Tibial nerve (tissue), 4 donors: ENCODE results near the gene AOC2. TPM values are rescaled to one million over a fixed set of nuclear protein-coding genes. Genes with fewer than 3 reads are reported as not detected.
A peak's percentile ranks its signal among the peaks of the same experiment; 100 is the strongest.
"Not testable (repeated sequence)": the region's sequence is repeated elsewhere in the genome, so short reads cannot be mapped to it uniquely, and the experiment has no call there.

Experiments used
- DNase-seq, 2 donors: peaks; one replicate each; pipeline ENCODE4 v3.0.0-alpha.2; 2019; ENCODE audit warnings: low spot score in 2 of 2
- H3K27ac ChIP-seq, 4 donors: fragments of 200-600 bp; sonication (generic) in 3 of 4; one replicate each; pipeline ENCODE4 v1.5.1; 2017 to 2019; ENCODE audit warnings: mild to moderate bottlenecking in 1 of 4
- H3K27me3 ChIP-seq, 2 donors: fragments of 200-600 bp; sonication (generic) in 1 of 2; one replicate each; pipeline versions ENCODE4 v1.5.1 to v1.6.0; 2017 to 2019
- H3K36me3 ChIP-seq, 3 donors: fragments of 200-600 bp; sonication (generic); one replicate each; pipeline ENCODE4 v1.5.1; 2018 to 2019
- H3K4me1 ChIP-seq, 4 donors: fragments of 200-600 bp; sonication (generic) in 3 of 4; one replicate each; pipeline ENCODE4 v1.5.1; 2017 to 2019
- H3K4me3 ChIP-seq, 4 donors: fragments of 200-600 bp; sonication (generic) in 3 of 4; one replicate each; pipeline ENCODE4 v1.5.1; 2017 to 2019; ENCODE audit warnings: mild to moderate bottlenecking in 1 of 4, moderate library complexity in 1 of 4
- H3K9me3 ChIP-seq, 4 donors: fragments of 200-600 bp; sonication (generic) in 3 of 4; one replicate each; pipeline ENCODE4 v1.5.1; 2017 to 2019
- CTCF ChIP-seq, 5 experiments: fragments of 200-600 bp in 3 of 5; fragments of 450-650 bp in 2 of 5; sonication (generic) in 3 of 5; IDR thresholded peaks; one replicate each; pipeline ENCODE4 v1.5.1; 2016 to 2019; ENCODE audit warnings: antibody characterized with exemption in 5 of 5, mild to moderate bottlenecking in 3 of 5, moderate library complexity in 2 of 5
- EP300 ChIP-seq, 2 donors: sonication (generic); formaldehyde crosslinking; IDR thresholded peaks; one replicate each; pipeline ENCODE4 v1.6.1; 2017; ENCODE audit warnings: antibody characterized with exemption in 2 of 2, mild to moderate bottlenecking in 1 of 2
- POLR2A ChIP-seq, 2 donors: fragments of 450-650 bp; IDR thresholded peaks; one replicate each; pipeline ENCODE4 v1.6.1; 2017; ENCODE audit warnings: antibody characterized with exemption in 2 of 2, mild to moderate bottlenecking in 2 of 2, moderate library complexity in 2 of 2
- WGBS, 2 donors: methylation state at CpG; one replicate each; pipeline ENCODE4 v1.1.5; 2018; 5-methylcytosine and 5-hydroxymethylcytosine counted together
- total RNA-seq, 4 donors: library from RNA; depleted of rRNA; stranded (reverse); fragments of >200 nt; gene quantifications; one replicate each; pipeline ENCODE4 v1.1.0, GENCODE V29; 2016

The AOC2 gene
- total RNA-seq, 4 donors from 2014 or later = 2.0 to 3.3 (median 3.0) TPM

DNA sequence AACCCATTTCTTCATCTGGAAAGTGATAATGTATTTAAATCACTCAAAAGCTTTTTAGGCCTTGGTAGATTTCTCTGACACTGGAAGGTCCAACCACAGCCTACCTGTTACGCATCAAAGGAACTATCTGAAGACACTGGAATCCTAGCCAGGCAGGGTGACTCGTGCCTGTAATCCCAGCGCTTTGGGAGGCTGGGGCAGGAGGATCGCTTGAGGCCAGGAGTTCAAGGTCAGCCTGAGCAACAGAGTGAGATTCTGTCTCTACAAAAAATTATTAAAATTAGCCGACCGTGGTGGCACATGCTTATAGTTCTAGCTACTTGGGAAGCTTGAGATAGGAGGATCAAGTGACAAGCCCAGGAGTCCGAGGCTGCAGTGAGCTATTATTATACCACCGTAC is 37.8 kb downstream of the AOC2 start:
- no peak for TF ChIP-seq CTCF (IDR thresholded peaks at IDR 0.05)
- no peak for TF ChIP-seq EP300 (IDR thresholded peaks at IDR 0.05)
- TF ChIP-seq POLR2A (IDR thresholded peaks at IDR 0.05) = no peak
- 88 to 90% methylated on average over 8 of the region's 8 CpGs for whole genome bisulfite sequencing, 2 donors
- Histone ChIP-seq H3K4me3 (no peak overlapping the region), H3K4me1 (peaks cover 0 to 4% (median 0%) of the 10 kb centered on the region in 4 donors), H3K36me3 (no peaks in the 10 kb centered on the region), H3K27me3 (no peaks in the 10 kb centered on the region), H3K27ac (peak overlapping the region in 1 of 4 donors; percentile 27), H3K9me3 (no peaks in the 10 kb centered on the region)
- no peak for DNase-seq

DNA sequence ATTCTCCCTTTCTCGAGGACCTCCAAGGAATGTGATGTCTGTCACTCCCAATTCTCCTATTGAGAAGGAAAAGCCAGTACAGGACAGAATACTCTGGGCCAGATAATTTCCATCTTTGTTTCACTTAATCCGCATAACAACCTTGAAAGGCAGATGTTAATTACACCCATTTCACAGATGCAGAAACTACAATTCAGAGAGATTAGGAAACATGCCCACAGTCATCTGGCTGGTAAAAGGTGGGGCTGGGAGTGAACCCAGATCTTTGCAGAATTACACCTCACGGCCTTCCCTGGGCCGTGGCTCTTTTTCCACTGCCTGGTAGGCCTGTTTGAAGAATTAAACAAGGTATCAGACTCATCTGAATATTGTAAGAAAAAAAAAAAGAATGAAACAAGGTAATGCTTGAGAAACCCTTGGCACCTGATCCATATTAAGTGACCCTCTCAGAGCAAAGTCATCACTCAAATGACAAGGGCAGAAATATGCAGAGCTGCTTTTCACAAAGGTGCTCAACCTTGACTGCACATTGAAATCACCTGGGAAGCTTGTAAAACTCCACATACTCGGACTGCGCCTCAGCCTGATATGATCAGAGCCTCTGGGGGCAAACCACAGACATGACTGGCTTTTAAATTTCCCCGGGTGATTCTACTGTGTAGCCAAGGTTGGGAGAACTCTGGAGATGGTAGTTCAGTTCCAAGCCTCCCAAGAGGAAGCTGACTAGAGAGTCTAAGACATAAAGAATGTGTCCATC is 39.6 kb downstream of the AOC2 start:
- H3K4me3 ChIP-seq = no peak overlapping the region
- no peaks in the 10 kb centered on the region for H3K36me3 ChIP-seq
- H3K27me3 ChIP-seq = no peaks in the 10 kb centered on the region
- TF ChIP-seq EP300 (IDR thresholded peaks at IDR 0.05) (no peak), POLR2A (IDR thresholded peaks at IDR 0.05) (no peak), CTCF (IDR thresholded peaks at IDR 0.05) (no peak)
- WGBS, 2 donors = 84 to 88% methylated on average over 7 of the region's 7 CpGs
- no peaks in the 10 kb centered on the region for H3K9me3 ChIP-seq
- DNase-seq = no peak
- H3K27ac ChIP-seq = no peak overlapping the region
- peaks cover 0 to 4% (median 0%) of the 10 kb centered on the region in 4 donors for H3K4me1 ChIP-seq

GRCh38 chr17:42885806-42886205 is 41.4 kb downstream of the AOC2 start:
- not testable (repeated sequence) for DNase-seq, H3K36me3 ChIP-seq, H3K27ac ChIP-seq, H3K27me3 ChIP-seq, H3K9me3 ChIP-seq, H3K4me3 ChIP-seq, H3K4me1 ChIP-seq
- WGBS, 2 donors = 95 to 97% methylated on average over 3 of the region's 3 CpGs

GRCh38 chr17:42886283-42887176 is 42.1 kb downstream of the AOC2 start:
- peak in 1 of 2 donors; percentile 9 for DNase-seq
- H3K9me3 ChIP-seq = no peaks in the 10 kb centered on the region
- no peaks in the 10 kb centered on the region for H3K36me3 ChIP-seq
- 56 to 62% methylated on average over 15 of the region's 15 CpGs for WGBS, 2 donors
- no peak overlapping the region for H3K4me3 ChIP-seq
- H3K4me1 ChIP-seq = peaks cover 0 to 6% (median 2%) of the 10 kb centered on the region in 4 donors
- no peak overlapping the region for H3K27ac ChIP-seq
- no peaks in the 10 kb centered on the region for H3K27me3 ChIP-seq
- TF ChIP-seq EP300 (IDR thresholded peaks at IDR 0.05) = no peak
- no peak for TF ChIP-seq POLR2A (IDR thresholded peaks at IDR 0.05)
- no peak for TF ChIP-seq CTCF (IDR thresholded peaks at IDR 0.05)

DNA sequence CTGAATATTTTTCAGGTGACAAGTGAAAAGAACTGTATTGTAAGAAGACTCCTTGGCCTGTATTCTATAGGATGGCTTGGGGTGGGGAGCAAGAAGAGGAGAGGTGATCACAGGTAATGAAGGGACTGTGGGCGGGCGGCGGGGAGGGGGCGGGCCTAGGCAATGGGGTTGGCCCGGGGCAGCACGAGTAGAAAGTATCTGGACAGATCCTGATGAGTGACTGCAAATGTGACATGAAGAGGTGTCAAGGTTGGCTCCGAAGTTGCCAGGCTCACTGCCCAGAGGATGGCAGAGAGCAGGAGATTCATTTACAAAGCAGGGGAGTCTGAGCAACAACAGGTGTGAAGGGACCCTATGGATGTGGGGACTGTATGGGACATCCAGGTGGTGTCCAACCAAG is 45.4 kb downstream of the AOC2 start:
- Histone ChIP-seq H3K4me1 (peaks cover 0 to 23% (median 5%) of the 10 kb centered on the region in 4 donors), H3K36me3 (no peaks in the 10 kb centered on the region), H3K4me3 (no peak overlapping the region), H3K27me3 (no peaks in the 10 kb centered on the region), H3K27ac (no peak overlapping the region), H3K9me3 (no peaks in the 10 kb centered on the region)
- DNase-seq = no peak
- TF ChIP-seq EP300 (IDR thresholded peaks at IDR 0.05) (no peak), CTCF (IDR thresholded peaks at IDR 0.05) (no peak), POLR2A (IDR thresholded peaks at IDR 0.05) (no peak)
- 82 to 92% methylated on average over 7 of the region's 7 CpGs for WGBS, 2 donors
